Stimulated activated CD4-positive, alpha-beta T cell treated with anti-CD3 and anti-CD28 coated beads, TNF-alpha, amount 100 ng/mL, for 48 hours (primary cell): ENCODE results near the gene CEP104.
"Not testable (repeated sequence)": the region's sequence is repeated elsewhere in the genome, so short reads cannot be mapped to it uniquely, and the experiment has no call there.

Source experiments
- DNase-seq, 3 donors: peaks; one replicate each; pipeline ENCODE4 v3.0.0-alpha.2; 2020; ENCODE audit warnings: low read depth in 3 of 3

Gene CEP104

GRCh38 chr1:3825356-3825755 is 31.7 kb downstream of the CEP104 start:
- DNase-seq: no peak

- no peak for DNase-seq
Observed at GRCh38 chr1:3824650-3825049, 32.4 kb downstream of the CEP104 start.

GRCh38 chr1:3822421-3822820 is 34.6 kb downstream of the CEP104 start:
- DNase-seq: no peak

GRCh38 chr1:3821908-3822307 is 35.1 kb downstream of the CEP104 start:
- DNase-seq: no peak

GRCh38 chr1:3821447-3821846 is 35.6 kb downstream of the CEP104 start:
- DNase-seq: no peak

GRCh38 chr1:3821004-3821403 is 36.0 kb downstream of the CEP104 start:
- DNase-seq: no peak

- no peak for DNase-seq
Observed at GRCh38 chr1:3820316-3820715, 36.7 kb downstream of the CEP104 start.

- DNase-seq: no peak
Observed at GRCh38 chr1:3819771-3820200, 37.2 kb downstream of the CEP104 start.

GRCh38 chr1:3817821-3818597 is 39.0 kb downstream of the CEP104 start:
- DNase-seq: no peak

GRCh38 chr1:3817138-3817740 is 39.8 kb downstream of the CEP104 start:
- DNase-seq: no peak

GRCh38 chr1:3816331-3817137 is 40.5 kb downstream of the CEP104 start:
- DNase-seq: no peak

- DNase-seq: no peak
Observed at GRCh38 chr1:3814771-3815561, 42.0 kb downstream of the CEP104 start.

- no peak for DNase-seq
Observed at GRCh38 chr1:3814065-3814464, 42.9 kb downstream of the CEP104 start.

GRCh38 chr1:3811595-3811911 is 45.5 kb downstream of the CEP104 start:
- no peak for DNase-seq

GRCh38 chr1:3810149-3810761 is 46.8 kb downstream of the CEP104 start:
- DNase-seq: not testable (repeated sequence)

GRCh38 chr1:3809680-3810079 is 47.3 kb downstream of the CEP104 start:
- no peak for DNase-seq

GRCh38 chr1:3807769-3808168 is 49.2 kb downstream of the CEP104 start:
- no peak for DNase-seq

GRCh38 chr1:3805038-3805437 is 52.0 kb downstream of the CEP104 start:
- no peak for DNase-seq

- DNase-seq: not testable (repeated sequence)
Observed at GRCh38 chr1:3804627-3804944, 52.4 kb downstream of the CEP104 start.

- DNase-seq: no peak
Observed at GRCh38 chr1:3803905-3804626, 52.9 kb downstream of the CEP104 start.

- not testable (repeated sequence) for DNase-seq
Observed at GRCh38 chr1:3800795-3801194, 56.2 kb downstream of the CEP104 start.
